ENCODE results near the gene ARHGAP44.

GRCh38 chr17:12987120-12987519 lies 197.8 kb downstream of the ARHGAP44 start:
- TF ChIP-seq CTCF (IDR thresholded peaks at IDR 0.05; ENCODE audit: control extremely low read depth in 1 of 3, insufficient read depth in 1 of 3, low read depth in 1 of 3, low read length in 3 of 3) = no peak
- peak; percentile 24; the same call in 1 of the 2 replicates for TF ChIP-seq MAX (IDR thresholded peaks at IDR 0.05)
- TF ChIP-seq POLR2AphosphoS5 (IDR thresholded peaks at IDR 0.05; ENCODE audit: low read depth, low read length) = no peak
- no peak for TF ChIP-seq USF2 (IDR thresholded peaks at IDR 0.05; ENCODE audit: low read length)
- TF ChIP-seq EP300 (IDR thresholded peaks at IDR 0.05; ENCODE audit: borderline replicate concordance in 1 of 2, low read depth in 2 of 2, low read length in 2 of 2) = peak in 1 of 2 experiments; percentile 4; a peak in 1 of 3 replicates
- no peak for TF ChIP-seq JUND (IDR thresholded peaks at IDR 0.05; ENCODE audit: low read length)

Data from H1 (cell line).